Uterus (tissue), 4 donors: ENCODE measurements around the gene TK1. TPM values are rescaled to one million over a fixed set of nuclear protein-coding genes. Genes with fewer than 3 reads are reported as not detected.
A peak's percentile ranks its signal among the peaks of the same experiment; 100 is the strongest.

ENCODE experiments used
- DNase-seq, 2 donors: peaks; one replicate each; pipeline ENCODE4 v3.0.0-alpha.2; 2019 to 2020
- H3K27ac ChIP-seq, 2 donors: fragments of 200-600 bp; sonication (generic); 1 replicate in 1 of 2; 2 replicates in 1 of 2; pipeline ENCODE4 v1.5.1; 2016 to 2018
- H3K27me3 ChIP-seq, 2 donors: fragments of 200-600 bp; sonication (generic); one replicate each; pipeline ENCODE4 v1.5.1; 2018 to 2019; ENCODE audit warnings: control low read depth in 1 of 2
- H3K36me3 ChIP-seq, 2 donors: fragments of 200-600 bp; sonication (generic); one replicate each; pipeline ENCODE4 v1.5.1; 2019; ENCODE audit warnings: control low read depth in 1 of 2
- H3K4me1 ChIP-seq, 2 donors: fragments of 200-600 bp; sonication (generic); one replicate each; pipeline ENCODE4 v1.5.1; 2018 to 2019; ENCODE audit warnings: control low read depth in 1 of 2
- H3K4me3 ChIP-seq, 2 donors: fragments of 200-600 bp; sonication (generic); 1 replicate in 1 of 2; 2 replicates in 1 of 2; pipeline ENCODE4 v1.5.1; 2018 to 2019; ENCODE audit warnings: mild to moderate bottlenecking in 1 of 2
- H3K9me3 ChIP-seq, 2 donors: fragments of 200-600 bp; sonication (generic); one replicate each; pipeline ENCODE4 v1.5.1; 2019; ENCODE audit warnings: control low read depth in 1 of 2
- CTCF ChIP-seq, 4 experiments: fragments of 200-600 bp in 2 of 4; fragments of 450-650 bp in 2 of 4; sonication (generic) in 2 of 4; IDR thresholded peaks; one replicate each; pipeline ENCODE4 v1.5.1; 2016 to 2019; ENCODE audit warnings: antibody characterized with exemption in 4 of 4, mild to moderate bottlenecking in 2 of 4, moderate library complexity in 1 of 4
- POLR2A ChIP-seq, 2 donors: fragments of 450-650 bp; IDR thresholded peaks; one replicate each; pipeline ENCODE4 v1.6.1; 2016; ENCODE audit warnings: antibody characterized with exemption in 2 of 2, mild to moderate bottlenecking in 1 of 2, moderate library complexity in 1 of 2
- intact Hi-C: fragments of 100-400 bp; cut with DNase I; formaldehyde crosslinking; loops from one replicate; pipeline ENCODE4 v1.15.1; 2023; ENCODE audit warnings: low total_unique reads
- total RNA-seq, 4 donors: library from RNA; depleted of rRNA in 3 of 4; stranded (reverse); fragments of >200 nt in 3 of 4; gene quantifications; one replicate each; pipeline versions ENCODE4 v1.1.0 to v1.2.4, GENCODE V29; 2014 to 2023
- donor health status: DM: yes; HTN: yes; CAD: no.

The TK1 gene
- total RNA-seq, 4 donors from 2014 or later, result 1.4 to 40.8 TPM; not detected in 2

- H3K36me3 ChIP-seq, result no peaks in the 10 kb centered on the region
- intact Hi-C loops, result no loop called here
- H3K27ac ChIP-seq, result no peak overlapping the region
- H3K27me3 ChIP-seq, result no peaks in the 10 kb centered on the region
- H3K4me1 ChIP-seq, result no peaks in the 10 kb centered on the region
- TF ChIP-seq POLR2A (IDR thresholded peaks at IDR 0.05) (no peak), CTCF (IDR thresholded peaks at IDR 0.05) (no peak)
- H3K4me3 ChIP-seq, result no peak overlapping the region
- no peaks in the 10 kb centered on the region for H3K9me3 ChIP-seq
- DNase-seq, result no peak
Measured at GRCh38 chr17:78137392-78138203, 49.3 kb downstream of the TK1 start.

- no peak for DNase-seq
- Histone ChIP-seq H3K27ac (no peak overlapping the region), H3K27me3 (no peaks in the 10 kb centered on the region), H3K9me3 (no peaks in the 10 kb centered on the region), H3K36me3 (no peaks in the 10 kb centered on the region), H3K4me1 (no peaks in the 10 kb centered on the region), H3K4me3 (no peak overlapping the region)
- no peak for TF ChIP-seq POLR2A (IDR thresholded peaks at IDR 0.05)
- no peak for TF ChIP-seq CTCF (IDR thresholded peaks at IDR 0.05)
- intact Hi-C loops, result no loop called here
Measured at GRCh38 chr17:78135858-78136500, 50.9 kb downstream of the TK1 start.

GRCh38 chr17:78134899-78135385 lies 51.9 kb downstream of the TK1 start:
- H3K36me3 ChIP-seq, result no peaks in the 10 kb centered on the region
- intact Hi-C loops, result no loop called here
- DNase-seq, result no peak
- H3K9me3 ChIP-seq, result no peaks in the 10 kb centered on the region
- no peak for TF ChIP-seq POLR2A (IDR thresholded peaks at IDR 0.05)
- TF ChIP-seq CTCF (IDR thresholded peaks at IDR 0.05), result no peak
- H3K4me3 ChIP-seq, result no peak overlapping the region
- H3K4me1 ChIP-seq, result no peaks in the 10 kb centered on the region
- no peak overlapping the region for H3K27ac ChIP-seq
- no peaks in the 10 kb centered on the region for H3K27me3 ChIP-seq

- no peaks in the 10 kb centered on the region for H3K27me3 ChIP-seq
- no peaks in the 10 kb centered on the region for H3K36me3 ChIP-seq
- peaks cover 0 to 1% of the 10 kb centered on the region in 2 donors for H3K4me1 ChIP-seq
- intact Hi-C loops, result no loop called here
- no peak overlapping the region for H3K27ac ChIP-seq
- TF ChIP-seq POLR2A (IDR thresholded peaks at IDR 0.05) (no peak), CTCF (IDR thresholded peaks at IDR 0.05) (peak in 3 of 4 experiments; percentile 7 to 39 (median 31))
- no peaks in the 10 kb centered on the region for H3K9me3 ChIP-seq
- H3K4me3 ChIP-seq, result no peak overlapping the region
- no peak for DNase-seq
Measured at GRCh38 chr17:78133971-78134898, 52.6 kb downstream of the TK1 start.
